A673 (cell line): ENCODE data around the gene STARD13. TPM values are rescaled to one million over a fixed set of nuclear protein-coding genes. Genes with fewer than 3 reads are reported as not detected.
A peak's percentile ranks its signal among the peaks of the same experiment; 100 is the strongest.

Experiments
- BruUV-seq: library from RNA; stranded (reverse); fragments of 400-500 nt; replicated peaks from 2 replicates; lab custom pipeline; 2021; lab: Mats Ljungman, UMichigan
- CTCF ChIA-PET: fragments of 300-600 bp; sonication (Branson Sonifier 250); formaldehyde crosslinking; loops from one replicate; lab custom pipeline; 2022; ENCODE audit warnings: antibody characterized with exemption; lab: Charles Lee
- POLR2A ChIA-PET: fragments of 300-600 bp; sonication (Branson Sonifier 250); formaldehyde crosslinking; loops from one replicate; lab custom pipeline; 2022; ENCODE audit warnings: antibody characterized with exemption; ENCODE audit not compliant: low non-redundant PET; lab: Charles Lee
- DNase-seq: peaks from one replicate; pipeline ENCODE4 v3.0.0-alpha.2; 2015; ENCODE audit warnings: low spot score
- H3K27ac ChIP-seq: fragments of 200-600 bp; sonication (generic); 2 replicates; pipeline ENCODE4 v1.5.1; 2016; ENCODE audit warnings: mixed run types, low read depth, mild to moderate bottlenecking, mixed read lengths, antibody characterized with exemption, low read length; ENCODE audit not compliant: poor library complexity, severe bottlenecking
- H3K27me3 ChIP-seq: fragments of 200-600 bp; sonication (generic); replicated peaks from 2 replicates; pipeline ENCODE4 v1.6.1; 2017; ENCODE audit warnings: mixed run types, low read depth, mild to moderate bottlenecking, mixed read lengths, antibody characterized with exemption, low read length; ENCODE audit not compliant: insufficient read depth, poor library complexity
- H3K36me3 ChIP-seq: fragments of 200-600 bp; sonication (generic); 2 replicates; pipeline ENCODE4 v1.6.1; 2016; ENCODE audit warnings: mixed run types, mild to moderate bottlenecking, mixed read lengths, antibody characterized with exemption, low read length; ENCODE audit not compliant: insufficient read depth, poor library complexity, severe bottlenecking
- H3K4me1 ChIP-seq: fragments of 200-600 bp; sonication (generic); 2 replicates; pipeline ENCODE4 v1.6.1; 2017; ENCODE audit warnings: mixed run types, mild to moderate bottlenecking, mixed read lengths, antibody characterized with exemption, low read length; ENCODE audit not compliant: insufficient read depth, poor library complexity, severe bottlenecking
- H3K4me3 ChIP-seq: fragments of 200-600 bp; sonication (generic); 2 replicates; pipeline ENCODE4 v1.5.1; 2016; ENCODE audit warnings: low read depth, mixed run types, mild to moderate bottlenecking, mixed read lengths, low read length; ENCODE audit not compliant: poor library complexity, severe bottlenecking
- H3K9me3 ChIP-seq: fragments of 200-600 bp; sonication (generic); 2 replicates; pipeline ENCODE4 v1.6.1; 2016; ENCODE audit warnings: mixed run types, low read depth, mild to moderate bottlenecking, mixed read lengths, antibody characterized with exemption, low read length; ENCODE audit not compliant: poor library complexity, severe bottlenecking
- EZH2 ChIP-seq: fragments of 200-600 bp; sonication (generic); IDR thresholded peaks from 2 replicates; pipeline ENCODE4 v1.6.1; 2017; ENCODE audit warnings: borderline replicate concordance, low read depth, mild to moderate bottlenecking, mixed read lengths, antibody characterized with exemption, low read length; ENCODE audit not compliant: poor library complexity, severe bottlenecking
- intact Hi-C: fragments of 100-400 bp; cut with micrococcal nuclease; formaldehyde crosslinking; loops from one replicate; pipeline ENCODE4 v1.10.0; 2022; ENCODE audit not compliant: unreplicated experiment
- total RNA-seq: library from RNA; stranded (reverse); gene quantifications from 2 replicates; pipeline ENCODE4 v1.2.3, GENCODE V29; 2021
- TF ChIP-seq, protein P1 (sequence below): fragments of 300-800, 200-600 bp; sonication (generic); conservative IDR thresholded peaks from 2 replicates; pipeline ENCODE4 v1.5.1; 2017; ENCODE audit warnings: low read depth, mild to moderate bottlenecking, antibody characterized with exemption, low read length, moderate library complexity, mixed read lengths

Gene STARD13
- total RNA-seq, 1 experiment from 2014 or later: 45.7 TPM

DNA sequence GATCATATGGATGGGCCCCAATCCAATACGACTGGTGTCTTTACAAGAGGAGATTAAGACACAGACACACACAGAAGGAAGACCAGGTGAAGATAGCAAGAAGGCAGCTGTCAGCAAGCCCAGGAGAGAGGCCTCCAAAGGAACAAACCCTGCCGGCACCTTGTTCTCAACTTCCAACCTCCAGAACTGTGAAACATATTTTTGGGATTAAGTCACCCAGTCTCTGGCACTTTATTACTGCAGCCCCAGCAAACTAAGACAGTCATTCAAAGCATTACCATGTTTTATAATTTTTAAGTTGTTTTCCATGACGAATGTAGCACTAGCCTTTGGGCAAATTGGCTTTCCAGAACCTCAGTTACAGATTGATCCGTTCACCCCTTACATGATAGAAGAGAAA is 11.3 kb downstream of the STARD13 start:
- Histone ChIP-seq H3K9me3 (no peaks in the 10 kb centered on the region), H3K27ac (peak overlapping the region; percentile 40), H3K4me1 (peaks cover 88% of the 10 kb centered on the region), H3K27me3 (no peaks in the 10 kb centered on the region), H3K4me3 (no peak overlapping the region), H3K36me3 (no peaks in the 10 kb centered on the region)
- ChIA-PET POLR2A (no interaction called here), CTCF (no interaction called here)
- DNase-seq: no peak
- intact Hi-C loops: no loop called here
- TF ChIP-seq, protein P1, sequence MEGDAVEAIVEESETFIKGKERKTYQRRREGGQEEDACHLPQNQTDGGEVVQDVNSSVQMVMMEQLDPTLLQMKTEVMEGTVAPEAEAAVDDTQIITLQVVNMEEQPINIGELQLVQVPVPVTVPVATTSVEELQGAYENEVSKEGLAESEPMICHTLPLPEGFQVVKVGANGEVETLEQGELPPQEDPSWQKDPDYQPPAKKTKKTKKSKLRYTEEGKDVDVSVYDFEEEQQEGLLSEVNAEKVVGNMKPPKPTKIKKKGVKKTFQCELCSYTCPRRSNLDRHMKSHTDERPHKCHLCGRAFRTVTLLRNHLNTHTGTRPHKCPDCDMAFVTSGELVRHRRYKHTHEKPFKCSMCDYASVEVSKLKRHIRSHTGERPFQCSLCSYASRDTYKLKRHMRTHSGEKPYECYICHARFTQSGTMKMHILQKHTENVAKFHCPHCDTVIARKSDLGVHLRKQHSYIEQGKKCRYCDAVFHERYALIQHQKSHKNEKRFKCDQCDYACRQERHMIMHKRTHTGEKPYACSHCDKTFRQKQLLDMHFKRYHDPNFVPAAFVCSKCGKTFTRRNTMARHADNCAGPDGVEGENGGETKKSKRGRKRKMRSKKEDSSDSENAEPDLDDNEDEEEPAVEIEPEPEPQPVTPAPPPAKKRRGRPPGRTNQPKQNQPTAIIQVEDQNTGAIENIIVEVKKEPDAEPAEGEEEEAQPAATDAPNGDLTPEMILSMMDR: no peak
- no peak for TF ChIP-seq EZH2
- no TSS peak for BruUV-seq

DNA sequence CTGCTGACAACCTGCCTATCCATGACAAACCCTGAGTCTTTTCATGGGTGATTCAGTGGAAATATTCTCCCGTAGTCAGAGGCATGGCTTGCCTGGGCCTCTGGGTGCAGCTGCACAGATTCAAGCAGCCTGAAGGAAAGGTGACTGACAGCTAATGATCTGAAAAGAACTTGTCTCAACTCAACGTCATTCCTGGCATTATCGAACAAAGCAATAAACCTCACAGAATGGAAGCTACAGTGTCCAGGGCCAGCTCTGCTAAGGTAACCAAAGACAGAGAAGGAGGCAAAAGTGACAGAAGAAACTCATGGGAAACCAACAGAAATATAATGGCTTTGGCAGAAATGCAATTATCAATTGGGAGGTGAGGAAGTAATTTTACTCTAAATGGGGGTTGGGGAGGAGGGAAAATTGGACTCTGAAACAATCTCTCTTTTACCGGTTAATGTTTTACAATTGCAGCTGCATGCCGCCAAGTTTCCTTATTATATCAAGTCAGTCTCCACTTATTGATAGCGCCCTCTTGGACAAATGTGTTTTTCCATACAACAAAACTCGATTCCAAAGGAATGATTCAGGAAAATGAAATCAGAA is 12.9 kb downstream of the STARD13 start:
- no peak overlapping the region for H3K4me3 ChIP-seq
- H3K27me3 ChIP-seq: no peaks in the 10 kb centered on the region
- ChIA-PET CTCF (no interaction called here), POLR2A (no interaction called here)
- no peak for DNase-seq
- intact Hi-C loops: no loop called here
- H3K36me3 ChIP-seq: no peaks in the 10 kb centered on the region
- H3K9me3 ChIP-seq: no peaks in the 10 kb centered on the region
- H3K27ac ChIP-seq: peak overlapping the region; percentile 40
- no TSS peak for BruUV-seq
- TF ChIP-seq EZH2: no peak
- TF ChIP-seq, protein P1: no peak
- H3K4me1 ChIP-seq: peaks cover 88% of the 10 kb centered on the region

DNA sequence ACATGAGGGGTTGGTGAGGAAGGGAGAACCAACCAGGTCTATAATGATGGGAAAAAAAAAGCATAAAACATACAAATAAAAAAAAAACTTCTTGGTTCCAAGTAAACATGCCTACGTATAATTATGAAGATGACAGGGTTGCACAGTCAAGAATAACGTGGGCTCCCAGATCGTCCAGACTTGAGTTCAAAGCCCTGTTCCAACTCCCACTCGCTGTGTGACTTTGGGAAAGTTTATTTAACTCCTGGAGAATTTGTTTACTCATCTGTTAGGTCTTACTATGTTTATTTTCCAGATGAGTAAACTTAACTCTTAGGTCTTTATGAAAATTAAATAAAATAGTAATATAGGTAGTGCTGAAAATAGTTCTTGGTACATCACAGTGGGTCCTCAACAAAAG is 13.8 kb downstream of the STARD13 start:
- Histone ChIP-seq H3K4me3 (no peak overlapping the region), H3K4me1 (peaks cover 80% of the 10 kb centered on the region), H3K27ac (no peak overlapping the region), H3K36me3 (no peaks in the 10 kb centered on the region), H3K9me3 (no peaks in the 10 kb centered on the region), H3K27me3 (no peaks in the 10 kb centered on the region)
- ChIA-PET CTCF (no interaction called here), POLR2A (no interaction called here)
- no peak for DNase-seq
- TF ChIP-seq, protein P1: no peak
- TF ChIP-seq EZH2: no peak
- no TSS peak for BruUV-seq
- intact Hi-C loops: no loop called here
